ENCODE results near the gene RHBG.

Gene RHBG

GRCh38 chr1:156385534-156386031, 16.6 kb downstream of the RHBG start:
- peak; percentile 98 for TF ChIP-seq CTCF (IDR thresholded peaks at IDR 0.05)

- TF ChIP-seq CTCF (IDR thresholded peaks at IDR 0.05), result no peak
Measured at GRCh38 chr1:156386134-156386901, 17.3 kb downstream of the RHBG start.

GRCh38 chr1:156386949-156387869, 18.2 kb downstream of the RHBG start:
- TF ChIP-seq CTCF (IDR thresholded peaks at IDR 0.05), result no peak

GRCh38 chr1:156387870-156388173, 18.8 kb downstream of the RHBG start:
- no peak for TF ChIP-seq CTCF (IDR thresholded peaks at IDR 0.05)

- TF ChIP-seq CTCF (IDR thresholded peaks at IDR 0.05), result no peak
Measured at GRCh38 chr1:156388174-156389137, 19.4 kb downstream of the RHBG start.

GRCh38 chr1:156389311-156389710, 20.3 kb downstream of the RHBG start:
- TF ChIP-seq CTCF (IDR thresholded peaks at IDR 0.05), result no peak

Measured in LNCAP (cell line).